HepG2 (cell line): ENCODE data around the gene CRKL. TPM values are rescaled to one million over a fixed set of nuclear protein-coding genes. Genes with fewer than 3 reads are reported as not detected.

ENCODE experiments used
- DNMT1 ChIP-seq: sonication (generic); formaldehyde crosslinking; IDR thresholded peaks from 2 replicates; pipeline ENCODE4 v1.5.1; 2020; ENCODE audit warnings: mild to moderate bottlenecking, missing genetic modification reagents
- ELF3 ChIP-seq: IDR thresholded peaks from 2 replicates; pipeline ENCODE4 v1.6.1; 2016; ENCODE audit warnings: missing genetic modification reagents, missing compliant biosample characterization
- FOXJ3 ChIP-seq: sonication (generic); formaldehyde crosslinking; IDR thresholded peaks from 2 replicates; pipeline ENCODE4 v1.4.0; 2020; ENCODE audit warnings: missing genetic modification reagents, mild to moderate bottlenecking, borderline replicate concordance
- KLF9 ChIP-seq: IDR thresholded peaks from 2 replicates; pipeline ENCODE4 v1.6.1; 2016; ENCODE audit warnings: low read depth
- MED1 ChIP-seq: sonication (generic); formaldehyde crosslinking; IDR thresholded peaks from 2 replicates; pipeline ENCODE4 v1.4.0; 2020; ENCODE audit warnings: missing genetic modification reagents
- NR2F6 ChIP-seq, 2 experiments: IDR thresholded peaks; 2 replicates each; pipeline ENCODE4 v1.6.1; 2016; ENCODE audit warnings: antibody characterized with exemption in 1 of 2, mild to moderate bottlenecking in 1 of 2
- RARA ChIP-seq: IDR thresholded peaks from 2 replicates; pipeline ENCODE4 v1.6.1; 2016; ENCODE audit warnings: missing genetic modification reagents, missing compliant biosample characterization
- RBFOX2 ChIP-seq: fragments of 200-400 bp; formaldehyde crosslinking; IDR thresholded peaks from 2 replicates; pipeline ENCODE4 v1.6.1; 2017; ENCODE audit warnings: low read depth, mild to moderate bottlenecking, low read length
- RFX5 ChIP-seq: IDR thresholded peaks from 2 replicates; pipeline ENCODE4 v1.6.1; 2011; ENCODE audit warnings: low read depth, low read length, improper control_type of control experiment
- ZBTB7B ChIP-seq: sonication (generic); formaldehyde crosslinking; IDR thresholded peaks from 2 replicates; pipeline ENCODE4 v1.4.0; 2020; ENCODE audit warnings: missing genetic modification reagents
- ZFX ChIP-seq: sonication (generic); formaldehyde crosslinking; IDR thresholded peaks from 2 replicates; pipeline ENCODE4 v1.4.0; 2020; ENCODE audit warnings: mild to moderate bottlenecking, low read depth, missing genetic modification reagents, moderate library complexity
- ZNF724P ChIP-seq: sonication (generic); formaldehyde crosslinking; IDR thresholded peaks from 2 replicates; pipeline ENCODE4 v1.8.0; 2022; ENCODE audit warnings: missing genetic modification reagents, borderline replicate concordance
- ZNF780A ChIP-seq: sonication (generic); formaldehyde crosslinking; IDR thresholded peaks from 2 replicates; pipeline ENCODE4 v1.8.0; 2022; ENCODE audit warnings: mild to moderate bottlenecking, missing genetic modification reagents, moderate library complexity
- polyA plus RNA-seq, 8 experiments: library from polyadenylated mRNA; depleted of rRNA in 3 of 8; stranded (reverse) in 7 of 8; unstranded in 1 of 8; fragments of >200 nt; fragmentation: Illumina TruSeq in 4 of 8; extraction: Trizol in 4 of 8; gene quantifications; 2 replicates each; pipeline versions ENCODE4 v1.2.1 to v1.2.3, GENCODE V29; 2011 to 2016; ENCODE audit warnings: low read depth in 4 of 8, missing spikeins in 1 of 8, mixed read lengths in 1 of 8; ENCODE audit not compliant: insufficient read depth in 1 of 8
- total RNA-seq, 5 experiments: library from RNA; depleted of rRNA; stranded (reverse); fragments of >200 nt; fragmentation: Illumina TruSeq; extraction: Trizol; gene quantifications; 2 replicates each; pipeline ENCODE4 v1.2.3, GENCODE V29; 2016; ENCODE audit warnings: low read depth in 1 of 5
- TF ChIP-seq, protein P1 (sequence below): sonication (generic); formaldehyde crosslinking; IDR thresholded peaks from 2 replicates; pipeline ENCODE4 v1.4.0; 2020; ENCODE audit warnings: mild to moderate bottlenecking, missing genetic modification reagents

Gene CRKL
- total and polyA plus RNA-seq, 2 of the 13 experiments (the other 11 are each of a cell fraction or from before 2014, with no cell fraction given): 37.4 to 60.6 TPM

DNA sequence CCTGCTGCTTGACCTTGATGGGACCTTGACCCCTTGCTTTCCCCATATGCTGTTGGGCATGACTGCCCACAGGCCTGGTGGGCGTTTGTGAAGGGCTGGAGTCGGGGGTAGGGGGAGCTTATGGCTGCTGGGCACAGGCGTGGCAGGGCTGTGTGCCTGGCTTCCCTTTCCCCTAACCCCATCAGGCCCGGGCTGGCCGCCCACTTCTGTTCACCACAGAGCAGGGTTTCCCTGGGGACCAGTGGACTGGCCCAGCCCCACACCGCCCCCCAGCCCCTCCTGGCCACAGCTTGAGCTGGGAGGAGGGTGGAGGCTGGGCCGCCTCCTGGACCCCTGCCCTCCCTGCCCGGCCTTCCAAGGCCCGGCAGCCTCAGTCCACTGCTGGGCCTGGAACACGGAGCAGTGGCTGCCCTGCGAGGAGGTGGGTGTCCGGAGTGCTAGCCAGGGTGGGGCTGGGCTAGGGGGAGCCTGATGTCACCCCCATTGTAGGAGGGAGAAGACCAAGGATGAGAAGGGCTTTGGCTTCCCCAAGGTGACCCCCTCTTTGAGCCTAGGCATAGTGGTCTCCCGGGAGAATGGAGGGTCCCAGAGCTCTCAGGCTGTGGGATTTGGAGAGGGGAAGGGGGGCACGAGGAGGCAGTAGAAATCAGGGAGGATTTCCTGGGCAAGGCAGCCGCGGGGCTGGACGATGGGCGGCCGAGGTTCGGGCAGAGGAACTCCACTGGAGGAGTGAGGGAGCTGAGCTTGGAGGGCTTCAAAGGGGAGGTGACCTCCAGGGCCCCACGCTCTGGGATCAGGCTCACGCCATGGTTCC lies 49.9 kb downstream of the CRKL start, which contains the start of gene AIFM3 (continued):
- 0 out of 2 replicates have a peak, but pooled peaks have one; percentile 44 for TF ChIP-seq RBFOX2
- TF ChIP-seq, protein P1, sequence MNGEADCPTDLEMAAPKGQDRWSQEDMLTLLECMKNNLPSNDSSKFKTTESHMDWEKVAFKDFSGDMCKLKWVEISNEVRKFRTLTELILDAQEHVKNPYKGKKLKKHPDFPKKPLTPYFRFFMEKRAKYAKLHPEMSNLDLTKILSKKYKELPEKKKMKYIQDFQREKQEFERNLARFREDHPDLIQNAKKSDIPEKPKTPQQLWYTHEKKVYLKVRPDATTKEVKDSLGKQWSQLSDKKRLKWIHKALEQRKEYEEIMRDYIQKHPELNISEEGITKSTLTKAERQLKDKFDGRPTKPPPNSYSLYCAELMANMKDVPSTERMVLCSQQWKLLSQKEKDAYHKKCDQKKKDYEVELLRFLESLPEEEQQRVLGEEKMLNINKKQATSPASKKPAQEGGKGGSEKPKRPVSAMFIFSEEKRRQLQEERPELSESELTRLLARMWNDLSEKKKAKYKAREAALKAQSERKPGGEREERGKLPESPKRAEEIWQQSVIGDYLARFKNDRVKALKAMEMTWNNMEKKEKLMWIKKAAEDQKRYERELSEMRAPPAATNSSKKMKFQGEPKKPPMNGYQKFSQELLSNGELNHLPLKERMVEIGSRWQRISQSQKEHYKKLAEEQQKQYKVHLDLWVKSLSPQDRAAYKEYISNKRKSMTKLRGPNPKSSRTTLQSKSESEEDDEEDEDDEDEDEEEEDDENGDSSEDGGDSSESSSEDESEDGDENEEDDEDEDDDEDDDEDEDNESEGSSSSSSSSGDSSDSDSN: 0 out of 2 replicates have a peak, but pooled peaks have one; percentile 1
- no peak for TF ChIP-seq ZNF724P (CRISPR knock-in tag)
- no peak for TF ChIP-seq KLF9 (CRISPR knock-in tag)
- TF ChIP-seq MED1 (CRISPR knock-in tag): peak; percentile 7; the same call in 1 of the 2 replicates
- no peak for TF ChIP-seq RFX5
- TF ChIP-seq ZBTB7B (CRISPR knock-in tag): 0 out of 2 replicates have a peak, but pooled peaks have one; percentile 48
- no peak for TF ChIP-seq RARA
- TF ChIP-seq ZNF780A (CRISPR knock-in tag): no peak
- no peak for TF ChIP-seq ELF3 (CRISPR knock-in tag)
- no peak for TF ChIP-seq DNMT1 (CRISPR knock-in tag)
- peak; percentile 27; the same call in 1 of the 2 replicates for TF ChIP-seq ZFX (CRISPR knock-in tag)
- no peak for TF ChIP-seq FOXJ3 (CRISPR knock-in tag)
- TF ChIP-seq NR2F6 (IDR thresholded peaks at IDR 0.05): peak; percentile 4; the same call in 1 of the 2 replicates
- TF ChIP-seq NR2F6 (CRISPR knock-in tag; IDR thresholded peaks at IDR 0.05): no peak
